B cell (primary cell): ENCODE data around the gene CAMK1D.

ENCODE experiments used
- EZH2 ChIP-seq: IDR thresholded peaks from 2 replicates; pipeline ENCODE4 v1.6.1; 2012; ENCODE audit warnings: borderline replicate concordance, low read depth, mild to moderate bottlenecking, moderate library complexity, low read length; ENCODE audit not compliant: insufficient read depth, poor library complexity, severe bottlenecking
- TF ChIP-seq, protein P1 (sequence below): fragments of 200-600 bp; IDR thresholded peaks from one replicate; pipeline ENCODE4 v1.8.0; 2022; ENCODE audit warnings: antibody characterized with exemption, mild to moderate bottlenecking

- TF ChIP-seq, protein P1, sequence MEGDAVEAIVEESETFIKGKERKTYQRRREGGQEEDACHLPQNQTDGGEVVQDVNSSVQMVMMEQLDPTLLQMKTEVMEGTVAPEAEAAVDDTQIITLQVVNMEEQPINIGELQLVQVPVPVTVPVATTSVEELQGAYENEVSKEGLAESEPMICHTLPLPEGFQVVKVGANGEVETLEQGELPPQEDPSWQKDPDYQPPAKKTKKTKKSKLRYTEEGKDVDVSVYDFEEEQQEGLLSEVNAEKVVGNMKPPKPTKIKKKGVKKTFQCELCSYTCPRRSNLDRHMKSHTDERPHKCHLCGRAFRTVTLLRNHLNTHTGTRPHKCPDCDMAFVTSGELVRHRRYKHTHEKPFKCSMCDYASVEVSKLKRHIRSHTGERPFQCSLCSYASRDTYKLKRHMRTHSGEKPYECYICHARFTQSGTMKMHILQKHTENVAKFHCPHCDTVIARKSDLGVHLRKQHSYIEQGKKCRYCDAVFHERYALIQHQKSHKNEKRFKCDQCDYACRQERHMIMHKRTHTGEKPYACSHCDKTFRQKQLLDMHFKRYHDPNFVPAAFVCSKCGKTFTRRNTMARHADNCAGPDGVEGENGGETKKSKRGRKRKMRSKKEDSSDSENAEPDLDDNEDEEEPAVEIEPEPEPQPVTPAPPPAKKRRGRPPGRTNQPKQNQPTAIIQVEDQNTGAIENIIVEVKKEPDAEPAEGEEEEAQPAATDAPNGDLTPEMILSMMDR: no peak
- TF ChIP-seq EZH2: no peak
These were observed 201.6 kb downstream of the CAMK1D start for GRCh38 chr10:12550994-12551393.
